ENCODE measurements around the gene RALGAPA2. TPM values are rescaled to one million over a fixed set of nuclear protein-coding genes. Genes with fewer than 3 reads are reported as not detected.

Gene RALGAPA2
- total and polyA plus RNA-seq, 2 of the 13 experiments (the other 11 are each of a cell fraction or from before 2014, with no cell fraction given): 13.8 to 17.7 TPM

- no peak for TF ChIP-seq DMTF1 (CRISPR knock-in tag; IDR thresholded peaks at IDR 0.05)
- TF ChIP-seq CENPT (CRISPR knock-in tag; IDR thresholded peaks at IDR 0.05; ENCODE audit: low read depth): no peak
Measured at GRCh38 chr20:20609522-20609921, 102.9 kb downstream of the RALGAPA2 start (continued).

- Histone ChIP-seq H3K27me3 (ENCODE audit: control insufficient read depth in 1 of 2, insufficient read depth in 2 of 2, low read length in 2 of 2) (no peaks in the 10 kb centered on the region), H3K36me3 (replicated peaks in 1 of 2; ENCODE audit: control insufficient read depth in 1 of 2, insufficient read depth in 2 of 2, low read length in 2 of 2) (peaks cover 4 to 5% of the 10 kb centered on the region in 2 experiments; a peak in 4 of 5 replicates), H3K4me2 (ENCODE audit: low read depth, low read length) (no peak overlapping the region), H2AFZ (ENCODE audit: low read length) (no peak overlapping the region), H3K9ac (ENCODE audit: insufficient read depth, low read depth, low read length) (no peak overlapping the region), H4K20me1 (ENCODE audit: insufficient read depth, low read length) (no peaks in the 10 kb centered on the region), H3K27ac (ENCODE audit: extremely low read length, insufficient read depth, low read length) (no peak overlapping the region), H3K4me1 (ENCODE audit: insufficient read depth, low read length) (peaks cover 5% of the 10 kb centered on the region; the same call in 1 of the 2 replicates), H3K4me3 (replicated peaks in 1 of 3; ENCODE audit: insufficient read depth in 1 of 3, low read depth in 2 of 3, low read length in 3 of 3) (no peak overlapping the region), H3K79me2 (ENCODE audit: insufficient read depth, low read length) (no peaks in the 10 kb centered on the region), H3K9me3 (ENCODE audit: low read length) (no peaks in the 10 kb centered on the region)
- ATAC-seq: no peak
- TF ChIP-seq ZNF33B (CRISPR knock-in tag; IDR thresholded peaks at IDR 0.05): no peak
- TF ChIP-seq RNF219 (CRISPR knock-in tag; IDR thresholded peaks at IDR 0.05): no peak
- TF ChIP-seq NR2C2 (CRISPR knock-in tag; IDR thresholded peaks at IDR 0.05; ENCODE audit: borderline replicate concordance): no peak
- no peak for TF ChIP-seq NFE2 (CRISPR knock-in tag; IDR thresholded peaks at IDR 0.05)
- no peak for TF ChIP-seq TBL1XR1 (IDR thresholded peaks at IDR 0.05; ENCODE audit: borderline replicate concordance, low read length, partially characterized antibody)
- CTCF ChIA-PET (ENCODE audit: low intra/inter-chr PET ratio, low total read pairs): no interaction called here
- in situ Hi-C loops (cut with HindIII; ENCODE audit: extremely low pct_ligation_motif_present, low pct_unique_long_range_greater_than_20kb) (no loop called here), intact Hi-C loops (cut with micrococcal nuclease; ENCODE audit: unreplicated experiment) (no loop called here)
- POLR2A ChIA-PET: no interaction called here
- no peak for DNase-seq (ENCODE audit: low spot score)
- BruUV-seq (replicated peaks): no TSS peak
- FAIRE-seq: peak; percentile 32
- WGBS (ENCODE audit: low lambda C conversion rate): 97% methylated on average over 4 of the region's 4 CpGs
Measured at GRCh38 chr20:20608641-20609040, 103.8 kb downstream of the RALGAPA2 start.

Measured in HepG2 (cell line).